Karpas-422 (cell line): ENCODE measurements around the gene SYT2. TPM values are rescaled to one million over a fixed set of nuclear protein-coding genes. Genes with fewer than 3 reads are reported as not detected.

Experiments
- DNase-seq: peaks from one replicate; pipeline ENCODE4 v3.0.0-alpha.2; 2015
- H2AFZ ChIP-seq: fragments of 200-600 bp; sonication (generic); 2 replicates; pipeline ENCODE4 v1.6.1; 2014; ENCODE audit warnings: antibody characterized with exemption, low read length, mixed read lengths
- H3K27ac ChIP-seq: fragments of 200-600 bp; sonication (generic); 2 replicates; pipeline ENCODE4 v1.5.1; 2014; ENCODE audit warnings: mild to moderate bottlenecking, low read length, moderate library complexity
- H3K27me3 ChIP-seq: fragments of 200-600 bp; sonication (generic); 2 replicates; pipeline ENCODE4 v1.6.1; 2014; ENCODE audit warnings: low read length, mixed read lengths
- H3K36me3 ChIP-seq: fragments of 200-600 bp; sonication (generic); 2 replicates; pipeline ENCODE4 v1.6.1; 2014; ENCODE audit warnings: low read length, mixed read lengths; ENCODE audit not compliant: insufficient read depth
- H3K4me1 ChIP-seq: fragments of 200-600 bp; sonication (generic); 2 replicates; pipeline ENCODE4 v1.6.1; 2014; ENCODE audit warnings: mild to moderate bottlenecking, low read length, mixed read lengths
- H3K4me2 ChIP-seq: fragments of 200-600 bp; sonication (generic); 2 replicates; pipeline ENCODE4 v1.6.1; 2014; ENCODE audit warnings: low read length, low read depth, mild to moderate bottlenecking; ENCODE audit not compliant: poor library complexity, severe bottlenecking
- H3K4me3 ChIP-seq: fragments of 200-600 bp; sonication (generic); 2 replicates; pipeline ENCODE4 v1.5.1; 2014; ENCODE audit warnings: mild to moderate bottlenecking, antibody characterized with exemption, low read length, mixed read lengths
- H3K79me2 ChIP-seq: fragments of 200-600 bp; sonication (generic); 2 replicates; pipeline ENCODE4 v1.6.1; 2014; ENCODE audit warnings: mild to moderate bottlenecking, low read length, mixed read lengths
- H3K9ac ChIP-seq: fragments of 200-600 bp; sonication (generic); 2 replicates; pipeline ENCODE4 v1.6.0; 2014; ENCODE audit warnings: low read length
- H3K9me2 ChIP-seq: fragments of 200-600 bp; sonication (generic), shearing (Covaris generic); replicated peaks from 2 replicates; pipeline ENCODE4 v1.6.0; 2014; ENCODE audit warnings: mild to moderate bottlenecking, low read length, moderate library complexity; ENCODE audit not compliant: insufficient read depth
- H3K9me3 ChIP-seq: fragments of 300-700, 200-600 bp; sonication (generic); 2 replicates; pipeline ENCODE4 v1.6.1; 2014; ENCODE audit warnings: low read length, mixed read lengths
- H4K20me1 ChIP-seq: fragments of 200-600 bp; sonication (generic); 2 replicates; pipeline ENCODE4 v1.6.1; 2014; ENCODE audit warnings: mild to moderate bottlenecking, antibody characterized with exemption, low read length, low read depth; ENCODE audit not compliant: insufficient read depth
- total RNA-seq: library from RNA; depleted of rRNA; stranded (reverse); fragments of >200 nt; shearing (Covaris generic); gene quantifications from 2 replicates; pipeline ENCODE4 v1.2.3, GENCODE V29; 2014; ENCODE audit warnings: low replicate concordance

Gene SYT2
- total RNA-seq, 1 experiment from 2014 or later: not detected

DNA sequence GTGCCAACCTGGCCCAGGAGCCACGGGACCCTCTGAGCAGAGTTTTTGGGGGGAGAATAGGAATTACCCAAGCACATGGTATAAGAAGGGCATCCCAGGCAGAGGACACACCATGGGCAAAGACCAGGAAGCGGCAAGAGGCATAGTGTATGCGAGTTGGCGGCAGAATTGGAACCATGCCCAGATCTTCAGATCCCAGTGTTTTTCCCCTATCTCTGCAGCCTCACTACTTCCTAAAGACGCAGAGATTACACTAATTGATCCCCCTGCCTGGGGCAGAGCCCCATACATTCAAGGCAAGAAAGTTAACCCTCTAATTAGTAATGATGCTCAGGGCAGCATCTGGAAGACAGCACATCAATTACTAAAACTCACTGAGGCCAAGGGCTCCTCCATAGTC, 48.2 kb downstream of the SYT2 start:
- Histone ChIP-seq H3K4me2 (no peak overlapping the region), H3K27ac (no peak overlapping the region), H2AFZ (no peak overlapping the region), H3K27me3 (no peaks in the 10 kb centered on the region), H3K9ac (no peak overlapping the region), H3K9me3 (no peaks in the 10 kb centered on the region), H3K36me3 (no peaks in the 10 kb centered on the region), H3K4me1 (no peaks in the 10 kb centered on the region), H3K9me2 (no peaks in the 10 kb centered on the region), H4K20me1 (no peaks in the 10 kb centered on the region), H3K79me2 (no peaks in the 10 kb centered on the region), H3K4me3 (no peak overlapping the region)
- no peak for DNase-seq

DNA sequence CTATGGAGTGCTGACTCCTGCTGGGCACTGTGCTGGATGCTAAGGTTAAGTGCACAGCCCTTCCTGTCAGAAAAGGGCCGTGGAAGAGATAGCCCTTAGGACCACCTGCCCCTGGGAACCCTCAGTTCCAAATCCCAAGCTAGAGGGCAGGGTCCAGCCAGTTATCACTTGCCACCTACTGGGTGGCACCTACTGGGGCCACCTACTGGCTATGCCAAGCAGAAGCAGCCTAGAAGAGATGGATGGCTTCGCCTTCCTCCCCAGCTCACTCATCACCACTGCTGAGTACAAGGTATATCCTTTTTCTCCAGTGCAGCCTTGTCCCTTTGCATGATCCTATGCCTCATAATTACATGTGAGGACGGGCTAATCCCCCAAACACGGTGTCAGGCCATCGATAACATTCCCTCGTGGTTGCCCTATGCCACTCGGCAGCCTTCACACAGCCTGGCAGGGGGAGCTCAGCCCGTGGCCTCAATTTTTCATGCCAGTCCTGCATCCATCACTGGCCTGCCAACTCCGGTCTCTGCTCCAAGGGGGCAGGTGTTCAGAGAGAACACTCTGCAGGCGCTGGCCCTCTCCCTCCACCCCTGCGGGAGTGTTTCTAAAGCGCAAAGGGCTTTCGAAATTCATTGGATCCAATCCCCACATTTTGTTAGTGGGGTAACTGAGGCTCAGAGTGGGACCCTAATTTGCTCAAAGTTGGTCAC, 49.0 kb downstream of the SYT2 start:
- H3K4me1 ChIP-seq: no peaks in the 10 kb centered on the region
- H2AFZ ChIP-seq: no peak overlapping the region
- H3K4me3 ChIP-seq: no peak overlapping the region
- no peaks in the 10 kb centered on the region for H4K20me1 ChIP-seq
- no peak overlapping the region for H3K27ac ChIP-seq
- H3K79me2 ChIP-seq: no peaks in the 10 kb centered on the region
- H3K36me3 ChIP-seq: no peaks in the 10 kb centered on the region
- H3K9me2 ChIP-seq: no peaks in the 10 kb centered on the region
- H3K27me3 ChIP-seq: no peaks in the 10 kb centered on the region
- no peak overlapping the region for H3K9ac ChIP-seq
- H3K9me3 ChIP-seq: no peaks in the 10 kb centered on the region
- H3K4me2 ChIP-seq: no peak overlapping the region
- peak; percentile 42 for DNase-seq

DNA sequence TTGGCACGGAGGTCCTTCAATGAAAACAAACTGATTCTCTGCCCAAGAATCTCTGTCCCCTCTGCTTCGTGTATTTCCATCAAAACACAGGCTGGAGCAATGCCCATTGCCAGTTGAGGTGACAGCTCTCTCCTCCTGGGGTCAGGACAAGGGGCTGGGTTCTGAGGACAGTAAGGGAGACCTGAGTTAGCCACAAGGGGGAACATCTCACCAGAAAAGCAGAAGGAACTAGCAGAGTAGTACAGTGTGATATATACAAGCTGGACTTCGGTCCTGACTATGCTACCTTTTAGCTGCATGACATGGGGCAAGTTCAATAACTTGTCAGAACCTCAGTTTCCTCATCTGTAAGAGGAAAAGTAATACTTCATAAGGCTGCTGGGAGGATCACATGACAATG, 50.3 kb downstream of the SYT2 start:
- no peaks in the 10 kb centered on the region for H3K4me1 ChIP-seq
- H3K4me2 ChIP-seq: no peak overlapping the region
- H3K36me3 ChIP-seq: no peaks in the 10 kb centered on the region
- no peaks in the 10 kb centered on the region for H4K20me1 ChIP-seq
- DNase-seq: peak; percentile 45
- H3K9ac ChIP-seq: no peak overlapping the region
- no peak overlapping the region for H3K27ac ChIP-seq
- no peaks in the 10 kb centered on the region for H3K9me2 ChIP-seq
- no peak overlapping the region for H3K4me3 ChIP-seq
- H2AFZ ChIP-seq: no peak overlapping the region
- no peaks in the 10 kb centered on the region for H3K79me2 ChIP-seq
- H3K27me3 ChIP-seq: no peaks in the 10 kb centered on the region
- H3K9me3 ChIP-seq: no peaks in the 10 kb centered on the region

DNA sequence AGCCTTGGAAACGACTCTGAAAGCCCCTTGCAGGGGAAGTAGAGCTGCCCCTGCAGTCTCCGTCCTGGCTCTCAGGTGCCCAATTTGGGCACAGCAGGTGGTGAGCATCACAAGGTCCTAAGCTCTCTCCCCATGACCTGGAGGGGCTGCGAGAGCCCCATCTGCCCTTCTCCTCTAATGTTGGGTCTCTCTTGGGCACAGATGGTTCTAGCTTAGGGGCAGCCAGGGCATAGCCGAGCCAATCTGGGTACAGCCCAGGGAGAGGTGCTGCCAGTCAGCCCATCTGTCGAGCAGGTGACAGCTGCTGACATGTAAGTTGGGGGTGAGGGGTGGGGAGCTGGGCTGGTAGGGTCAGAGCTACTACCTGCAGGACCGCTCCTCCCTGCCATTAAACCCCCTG, 50.7 kb downstream of the SYT2 start:
- H3K9me3 ChIP-seq: no peaks in the 10 kb centered on the region
- H3K9ac ChIP-seq: no peak overlapping the region
- H3K79me2 ChIP-seq: no peaks in the 10 kb centered on the region
- no peaks in the 10 kb centered on the region for H4K20me1 ChIP-seq
- H3K27ac ChIP-seq: no peak overlapping the region
- H3K27me3 ChIP-seq: no peaks in the 10 kb centered on the region
- H3K4me3 ChIP-seq: no peak overlapping the region
- H3K4me2 ChIP-seq: no peak overlapping the region
- H3K36me3 ChIP-seq: no peaks in the 10 kb centered on the region
- no peaks in the 10 kb centered on the region for H3K4me1 ChIP-seq
- no peak for DNase-seq
- no peaks in the 10 kb centered on the region for H3K9me2 ChIP-seq
- H2AFZ ChIP-seq: no peak overlapping the region

DNA sequence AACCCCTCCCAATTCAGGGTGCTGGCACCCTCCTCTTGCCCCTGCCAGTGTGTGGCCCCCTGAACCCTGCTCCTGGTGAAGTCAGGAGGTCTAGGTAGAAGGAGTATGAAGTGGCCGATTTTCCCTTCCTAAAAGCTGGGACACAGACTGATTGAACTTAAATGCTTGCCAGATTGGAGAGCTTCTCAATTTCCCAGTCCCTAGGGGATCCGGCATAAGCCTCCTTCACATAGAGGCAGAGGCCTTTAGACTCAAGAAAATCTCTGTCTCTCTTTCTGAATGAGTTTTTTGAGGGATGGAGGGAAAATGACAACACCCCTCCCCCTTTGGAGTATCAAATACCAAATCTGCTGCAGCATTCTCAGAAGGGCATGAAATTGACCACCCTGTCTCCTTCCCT, 51.5 kb downstream of the SYT2 start:
- Histone ChIP-seq H3K4me3 (no peak overlapping the region), H3K27me3 (no peaks in the 10 kb centered on the region), H3K36me3 (no peaks in the 10 kb centered on the region), H3K79me2 (no peaks in the 10 kb centered on the region), H4K20me1 (no peaks in the 10 kb centered on the region), H3K4me1 (no peaks in the 10 kb centered on the region), H3K4me2 (no peak overlapping the region), H3K9ac (no peak overlapping the region), H3K9me3 (no peaks in the 10 kb centered on the region), H3K9me2 (no peaks in the 10 kb centered on the region), H3K27ac (no peak overlapping the region), H2AFZ (no peak overlapping the region)
- no peak for DNase-seq

DNA sequence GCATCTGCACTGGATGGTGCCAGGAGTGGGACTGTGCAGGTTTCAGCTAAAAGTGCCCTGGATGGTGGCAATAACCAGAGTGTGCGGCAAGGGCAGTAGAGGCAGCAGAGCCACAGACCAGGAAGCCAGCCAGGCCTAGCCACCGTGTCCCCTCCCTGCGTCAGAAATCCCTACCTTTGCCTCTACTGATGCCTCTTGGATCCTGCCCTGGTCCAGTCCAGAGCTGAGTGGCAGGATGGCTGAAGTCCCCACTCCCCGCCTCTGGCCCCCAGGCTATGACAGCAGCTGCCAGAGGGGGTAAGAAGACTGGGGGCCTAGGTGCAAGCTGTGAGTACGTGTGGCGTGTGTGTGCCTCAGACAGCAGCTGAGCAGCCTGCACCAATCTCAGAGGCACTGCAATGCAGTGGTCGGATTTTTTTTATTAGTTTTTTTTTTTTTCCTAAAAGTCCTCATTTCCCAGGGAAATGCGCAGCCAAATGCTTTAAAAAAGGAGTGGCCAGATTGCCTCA, 51.9 kb downstream of the SYT2 start:
- Histone ChIP-seq H3K4me3 (no peak overlapping the region), H2AFZ (no peak overlapping the region), H3K27ac (no peak overlapping the region), H3K4me2 (no peak overlapping the region), H3K36me3 (no peaks in the 10 kb centered on the region), H3K4me1 (no peaks in the 10 kb centered on the region), H3K27me3 (no peaks in the 10 kb centered on the region), H3K79me2 (no peaks in the 10 kb centered on the region), H3K9me2 (no peaks in the 10 kb centered on the region), H3K9me3 (no peaks in the 10 kb centered on the region), H3K9ac (no peak overlapping the region), H4K20me1 (no peaks in the 10 kb centered on the region)
- DNase-seq: no peak

DNA sequence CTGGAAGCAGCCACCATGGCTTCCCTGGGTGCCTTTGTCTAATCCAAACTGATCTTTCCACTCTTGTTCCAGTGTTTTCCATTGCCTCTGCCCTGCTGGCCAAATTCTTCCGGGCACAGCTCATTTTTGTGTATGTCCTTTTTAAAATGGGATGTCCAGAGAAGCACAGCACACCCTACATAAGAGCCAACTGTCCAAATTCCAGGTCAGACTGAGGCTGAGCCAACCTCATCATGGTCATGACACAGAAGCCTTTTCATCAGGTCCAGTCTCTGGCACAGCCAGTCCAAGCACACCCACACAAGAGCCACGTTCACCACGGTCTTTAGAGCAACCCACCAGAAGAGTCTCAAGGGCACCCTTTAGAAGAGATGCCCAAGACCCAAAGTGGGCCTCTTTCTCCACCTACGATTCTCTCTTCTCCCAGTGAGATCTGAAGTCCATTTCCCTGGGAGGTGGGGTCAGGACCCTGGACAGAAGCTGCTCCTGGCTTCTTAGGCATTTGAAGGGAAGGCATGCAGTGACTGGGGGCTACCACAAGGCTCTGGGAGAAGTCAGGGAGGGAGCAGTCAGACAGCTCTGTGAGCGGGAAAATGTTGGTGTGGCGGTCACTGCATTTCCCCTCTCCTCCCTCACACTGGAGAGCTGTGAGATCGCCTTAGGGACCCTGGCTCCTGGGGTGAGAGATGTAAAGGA, 53.2 kb downstream of the SYT2 start:
- no peaks in the 10 kb centered on the region for H3K36me3 ChIP-seq
- H3K9me2 ChIP-seq: no peaks in the 10 kb centered on the region
- H4K20me1 ChIP-seq: no peaks in the 10 kb centered on the region
- H3K79me2 ChIP-seq: no peaks in the 10 kb centered on the region
- no peak overlapping the region for H3K27ac ChIP-seq
- H3K27me3 ChIP-seq: no peaks in the 10 kb centered on the region
- no peak overlapping the region for H3K9ac ChIP-seq
- H3K4me3 ChIP-seq: no peak overlapping the region
- no peaks in the 10 kb centered on the region for H3K9me3 ChIP-seq
- DNase-seq: no peak
- H3K4me1 ChIP-seq: no peaks in the 10 kb centered on the region
- no peak overlapping the region for H3K4me2 ChIP-seq
- no peak overlapping the region for H2AFZ ChIP-seq

DNA sequence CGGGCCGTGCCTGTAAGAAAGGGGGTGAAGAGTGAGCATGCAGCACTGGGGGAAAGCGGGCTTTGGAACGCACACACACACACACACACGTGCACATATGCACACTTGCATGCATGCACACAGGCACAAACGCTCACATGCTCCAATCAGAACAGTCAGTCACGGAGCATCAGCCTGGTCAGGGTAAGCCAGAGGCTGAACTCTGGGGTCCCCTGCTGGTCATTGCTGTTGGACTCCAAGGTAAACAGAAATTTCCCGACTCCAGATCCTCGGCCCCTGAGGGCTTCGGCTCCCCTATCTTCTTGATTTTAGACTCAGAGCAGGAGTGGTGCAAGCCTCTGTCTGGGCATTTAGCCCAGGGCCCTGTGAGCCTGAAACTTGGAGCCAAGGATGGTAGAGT, 54.2 kb downstream of the SYT2 start:
- H3K27ac ChIP-seq: no peak overlapping the region

More for the DNA sequence above, 54.2 kb downstream of the SYT2 start:
- Histone ChIP-seq H3K36me3 (no peaks in the 10 kb centered on the region), H4K20me1 (no peaks in the 10 kb centered on the region), H3K4me1 (no peaks in the 10 kb centered on the region), H3K79me2 (no peaks in the 10 kb centered on the region), H3K9me3 (no peaks in the 10 kb centered on the region), H3K27me3 (no peaks in the 10 kb centered on the region), H3K9me2 (no peaks in the 10 kb centered on the region), H2AFZ (no peak overlapping the region), H3K4me2 (no peak overlapping the region), H3K4me3 (no peak overlapping the region), H3K9ac (no peak overlapping the region)
- DNase-seq: no peak
